IPS-NIHi7 (cell line): ENCODE data around the gene GDF15.

Experiments used
- DNase-seq: peaks from one replicate; pipeline ENCODE4 v3.0.0; 2012; ENCODE audit warnings: mixed read lengths; ENCODE audit errors: extremely low spot score

Gene GDF15

GRCh38 chr19:18430417-18431144 is 44.6 kb downstream of the GDF15 start:
- DNase-seq, result no peak

- no peak for DNase-seq
Measured at GRCh38 chr19:18431351-18432197, 45.6 kb downstream of the GDF15 start.

- no peak for DNase-seq
Measured at GRCh38 chr19:18432275-18433014, 46.5 kb downstream of the GDF15 start.

- peak; percentile 45 for DNase-seq
Measured at GRCh38 chr19:18433015-18433691, 47.2 kb downstream of the GDF15 start.

- peak; percentile 68 for DNase-seq
Measured at GRCh38 chr19:18433735-18434398, 47.9 kb downstream of the GDF15 start.

GRCh38 chr19:18434411-18435175 is 48.6 kb downstream of the GDF15 start:
- no peak for DNase-seq

- no peak for DNase-seq
Measured at GRCh38 chr19:18435178-18435841, 49.4 kb downstream of the GDF15 start.

GRCh38 chr19:18435842-18436670 is 50.1 kb downstream of the GDF15 start:
- no peak for DNase-seq

- DNase-seq, result peak; percentile 92
Measured at GRCh38 chr19:18436671-18437490, 50.9 kb downstream of the GDF15 start.

- peak; percentile 83 for DNase-seq
Measured at GRCh38 chr19:18437491-18438330, 51.8 kb downstream of the GDF15 start, which contains the start of gene ISYNA1. TSS of gene ISYNA1 (minus strand) at chr19:18438133. CDS start at chr19:18437979, 154 bp downstream.

- peak; percentile 68 for DNase-seq
Measured at GRCh38 chr19:18438331-18439024, 52.5 kb downstream of the GDF15 start.
